ENCODE measurements around the gene SIGLEC1.

DNA sequence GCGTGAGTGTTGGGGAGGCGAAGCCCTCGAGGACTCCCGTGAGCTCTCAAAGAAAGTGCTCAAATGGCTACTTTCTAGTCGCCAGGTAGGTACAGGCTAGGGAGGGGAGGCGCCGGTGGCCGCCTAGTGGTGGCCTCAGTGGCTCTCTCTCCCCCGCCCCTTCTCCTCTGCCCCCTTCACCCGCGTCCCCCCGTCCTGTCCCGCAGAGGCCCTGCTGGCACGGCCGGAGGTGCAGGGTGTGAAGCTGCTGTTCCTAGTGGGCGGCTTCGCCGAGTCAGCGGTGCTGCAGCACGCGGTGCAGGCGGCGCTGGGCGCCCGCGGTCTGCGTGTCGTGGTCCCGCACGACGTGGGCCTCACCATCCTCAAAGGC lies 38.9 kb upstream of the SIGLEC1 start:
- TF ChIP-seq, protein P1, sequence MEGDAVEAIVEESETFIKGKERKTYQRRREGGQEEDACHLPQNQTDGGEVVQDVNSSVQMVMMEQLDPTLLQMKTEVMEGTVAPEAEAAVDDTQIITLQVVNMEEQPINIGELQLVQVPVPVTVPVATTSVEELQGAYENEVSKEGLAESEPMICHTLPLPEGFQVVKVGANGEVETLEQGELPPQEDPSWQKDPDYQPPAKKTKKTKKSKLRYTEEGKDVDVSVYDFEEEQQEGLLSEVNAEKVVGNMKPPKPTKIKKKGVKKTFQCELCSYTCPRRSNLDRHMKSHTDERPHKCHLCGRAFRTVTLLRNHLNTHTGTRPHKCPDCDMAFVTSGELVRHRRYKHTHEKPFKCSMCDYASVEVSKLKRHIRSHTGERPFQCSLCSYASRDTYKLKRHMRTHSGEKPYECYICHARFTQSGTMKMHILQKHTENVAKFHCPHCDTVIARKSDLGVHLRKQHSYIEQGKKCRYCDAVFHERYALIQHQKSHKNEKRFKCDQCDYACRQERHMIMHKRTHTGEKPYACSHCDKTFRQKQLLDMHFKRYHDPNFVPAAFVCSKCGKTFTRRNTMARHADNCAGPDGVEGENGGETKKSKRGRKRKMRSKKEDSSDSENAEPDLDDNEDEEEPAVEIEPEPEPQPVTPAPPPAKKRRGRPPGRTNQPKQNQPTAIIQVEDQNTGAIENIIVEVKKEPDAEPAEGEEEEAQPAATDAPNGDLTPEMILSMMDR (conservative IDR thresholded peaks at IDR 0.05; ENCODE audit: low read length): no peak
- no peak for TF ChIP-seq EZH2phosphoT487 (IDR thresholded peaks at IDR 0.05; ENCODE audit: borderline replicate concordance)
